ENCODE data around the gene MYO3A. TPM values are rescaled to one million over a fixed set of nuclear protein-coding genes. Genes with fewer than 3 reads are reported as not detected.

MYO3A gene
- total and polyA plus RNA-seq, 2 experiments from 2014 or later: 3.0 to 10.7 TPM

DNA sequence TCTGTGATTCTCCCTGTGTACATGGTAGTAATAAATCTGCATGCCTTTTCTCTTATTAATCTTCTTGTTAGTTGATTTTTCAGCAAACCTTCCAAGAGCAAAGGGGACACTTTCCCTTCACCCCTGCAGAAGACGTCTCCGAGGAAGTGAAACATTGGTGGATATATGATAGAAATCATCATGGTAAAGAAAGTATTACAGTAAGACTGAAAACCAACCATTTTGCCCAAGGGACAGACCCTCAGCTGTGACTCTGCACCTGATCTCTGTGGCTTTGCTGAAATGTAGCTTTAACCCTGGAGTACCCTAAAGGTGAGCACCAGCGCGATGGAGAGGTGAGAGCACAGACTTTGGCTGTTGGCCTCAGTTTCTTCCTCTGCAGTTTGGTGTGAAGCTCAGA is 32.8 kb upstream of the MYO3A start (continued):
- TF ChIP-seq, protein P1, sequence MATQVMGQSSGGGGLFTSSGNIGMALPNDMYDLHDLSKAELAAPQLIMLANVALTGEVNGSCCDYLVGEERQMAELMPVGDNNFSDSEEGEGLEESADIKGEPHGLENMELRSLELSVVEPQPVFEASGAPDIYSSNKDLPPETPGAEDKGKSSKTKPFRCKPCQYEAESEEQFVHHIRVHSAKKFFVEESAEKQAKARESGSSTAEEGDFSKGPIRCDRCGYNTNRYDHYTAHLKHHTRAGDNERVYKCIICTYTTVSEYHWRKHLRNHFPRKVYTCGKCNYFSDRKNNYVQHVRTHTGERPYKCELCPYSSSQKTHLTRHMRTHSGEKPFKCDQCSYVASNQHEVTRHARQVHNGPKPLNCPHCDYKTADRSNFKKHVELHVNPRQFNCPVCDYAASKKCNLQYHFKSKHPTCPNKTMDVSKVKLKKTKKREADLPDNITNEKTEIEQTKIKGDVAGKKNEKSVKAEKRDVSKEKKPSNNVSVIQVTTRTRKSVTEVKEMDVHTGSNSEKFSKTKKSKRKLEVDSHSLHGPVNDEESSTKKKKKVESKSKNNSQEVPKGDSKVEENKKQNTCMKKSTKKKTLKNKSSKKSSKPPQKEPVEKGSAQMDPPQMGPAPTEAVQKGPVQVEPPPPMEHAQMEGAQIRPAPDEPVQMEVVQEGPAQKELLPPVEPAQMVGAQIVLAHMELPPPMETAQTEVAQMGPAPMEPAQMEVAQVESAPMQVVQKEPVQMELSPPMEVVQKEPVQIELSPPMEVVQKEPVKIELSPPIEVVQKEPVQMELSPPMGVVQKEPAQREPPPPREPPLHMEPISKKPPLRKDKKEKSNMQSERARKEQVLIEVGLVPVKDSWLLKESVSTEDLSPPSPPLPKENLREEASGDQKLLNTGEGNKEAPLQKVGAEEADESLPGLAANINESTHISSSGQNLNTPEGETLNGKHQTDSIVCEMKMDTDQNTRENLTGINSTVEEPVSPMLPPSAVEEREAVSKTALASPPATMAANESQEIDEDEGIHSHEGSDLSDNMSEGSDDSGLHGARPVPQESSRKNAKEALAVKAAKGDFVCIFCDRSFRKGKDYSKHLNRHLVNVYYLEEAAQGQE (IDR thresholded peaks at IDR 0.05; ENCODE audit: unreplicated experiment): no peak
- TF ChIP-seq EZH2 (IDR thresholded peaks at IDR 0.05; ENCODE audit: low read depth, unreplicated experiment) (no peak), STAT1 (IDR thresholded peaks at IDR 0.05; ENCODE audit: unreplicated experiment) (no peak), ZNF331 (CRISPR knock-in tag; IDR thresholded peaks at IDR 0.05; ENCODE audit: low read depth) (no peak)

DNA sequence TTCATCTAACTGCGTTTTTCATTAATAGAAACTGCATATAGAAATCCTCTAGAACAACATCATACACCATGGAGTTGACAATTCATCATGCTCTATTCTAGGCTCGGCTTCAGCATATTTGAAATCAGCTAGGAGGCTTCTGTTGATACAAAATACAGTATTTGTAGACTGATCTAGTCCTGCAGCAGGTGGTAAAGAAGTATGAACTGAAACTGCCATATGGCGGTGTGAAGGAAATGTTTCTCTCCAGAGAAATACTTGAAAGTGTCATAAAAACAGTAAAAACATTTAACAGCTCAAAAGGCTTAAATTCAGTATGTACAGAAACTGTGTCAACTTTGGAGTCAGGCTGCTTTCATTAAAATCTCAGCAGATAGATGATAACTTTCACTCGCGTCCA is 32.0 kb upstream of the MYO3A start:
- ATAC-seq: no peak
- Histone ChIP-seq H3K9me2 (ENCODE audit: insufficient read depth) (0 out of 2 replicates have a peak, but pooled peaks cover 2% of the 10 kb centered on the region), H3K36me3 (ENCODE audit: insufficient read depth) (no peaks in the 10 kb centered on the region), H3F3A (replicated peaks; ENCODE audit: low read depth) (no peaks in the 10 kb centered on the region), H3K27me3 (ENCODE audit: insufficient read depth) (no peaks in the 10 kb centered on the region), H3K4me3 (no peak overlapping the region), H4K20me1 (replicated peaks; ENCODE audit: insufficient read depth) (no peaks in the 10 kb centered on the region), H2AFZ (no peak overlapping the region), H3K4me1 (ENCODE audit: insufficient read depth) (peaks cover 11% of the 10 kb centered on the region), H3K4me2 (no peak overlapping the region), H3K27ac (ENCODE audit: low read depth) (no peak overlapping the region), H3K79me2 (replicated peaks; ENCODE audit: insufficient read depth) (no peaks in the 10 kb centered on the region)
- H3K4me1 Mint-ChIP-seq: peaks cover 12% of the 10 kb centered on the region
- no peaks in the 10 kb centered on the region for H3K36me3 Mint-ChIP-seq (ENCODE audit: low read depth)
- no peaks in the 10 kb centered on the region for H3K27me3 Mint-ChIP-seq (ENCODE audit: insufficient read depth, low read depth, poor library complexity)
- H3K9me3 Mint-ChIP-seq: no peaks in the 10 kb centered on the region
- no peak overlapping the region for H3K4me3 Mint-ChIP-seq
- no peak overlapping the region for H3K27ac Mint-ChIP-seq
- TF ChIP-seq, protein P2, sequence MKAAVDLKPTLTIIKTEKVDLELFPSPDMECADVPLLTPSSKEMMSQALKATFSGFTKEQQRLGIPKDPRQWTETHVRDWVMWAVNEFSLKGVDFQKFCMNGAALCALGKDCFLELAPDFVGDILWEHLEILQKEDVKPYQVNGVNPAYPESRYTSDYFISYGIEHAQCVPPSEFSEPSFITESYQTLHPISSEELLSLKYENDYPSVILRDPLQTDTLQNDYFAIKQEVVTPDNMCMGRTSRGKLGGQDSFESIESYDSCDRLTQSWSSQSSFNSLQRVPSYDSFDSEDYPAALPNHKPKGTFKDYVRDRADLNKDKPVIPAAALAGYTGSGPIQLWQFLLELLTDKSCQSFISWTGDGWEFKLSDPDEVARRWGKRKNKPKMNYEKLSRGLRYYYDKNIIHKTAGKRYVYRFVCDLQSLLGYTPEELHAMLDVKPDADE (IDR thresholded peaks at IDR 0.05): no peak
- TF ChIP-seq ZNF114 (CRISPR knock-in tag; IDR thresholded peaks at IDR 0.05): no peak
- DNase-seq (ENCODE audit: low spot score): no peak

DNA sequence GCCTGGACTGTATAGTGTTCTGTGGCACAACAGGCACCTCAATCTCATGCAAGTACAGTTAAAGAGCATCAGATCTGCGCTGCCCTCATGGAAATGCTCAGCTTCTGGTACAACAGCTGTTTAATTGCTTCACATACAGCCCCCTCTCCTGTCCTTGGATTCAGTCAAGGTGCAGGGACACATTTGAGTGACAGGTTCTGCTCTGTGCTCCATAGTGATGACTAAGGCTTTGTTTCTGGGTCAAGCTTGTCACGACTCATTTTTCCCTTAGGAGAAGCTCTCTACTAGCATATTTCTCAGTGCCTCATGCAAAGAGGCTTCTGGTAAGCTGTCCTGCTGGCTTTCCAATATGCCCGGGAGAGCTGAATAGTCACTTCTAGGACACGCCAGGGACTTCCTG is 26.8 kb upstream of the MYO3A start:
- no peak overlapping the region for H2AFZ ChIP-seq
- no peaks in the 10 kb centered on the region for H3K79me2 ChIP-seq (replicated peaks; ENCODE audit: insufficient read depth)
- no peak overlapping the region for H3K4me3 ChIP-seq
- H3K27ac Mint-ChIP-seq: no peak overlapping the region
- peaks cover 19% of the 10 kb centered on the region for H3K9me3 Mint-ChIP-seq
- no peaks in the 10 kb centered on the region for H3K27me3 ChIP-seq (ENCODE audit: insufficient read depth)
- no peak overlapping the region for H3K4me2 ChIP-seq
- peaks cover 14% of the 10 kb centered on the region; the same call in 2 of the 3 replicates for H3K36me3 Mint-ChIP-seq (ENCODE audit: low read depth)
- H3K27me3 Mint-ChIP-seq (ENCODE audit: insufficient read depth, low read depth, poor library complexity): no peaks in the 10 kb centered on the region
- no peaks in the 10 kb centered on the region for H3F3A ChIP-seq (replicated peaks; ENCODE audit: low read depth)
- H4K20me1 ChIP-seq (replicated peaks; ENCODE audit: insufficient read depth): no peaks in the 10 kb centered on the region
- no peak overlapping the region for H3K27ac ChIP-seq (ENCODE audit: low read depth)
- peaks cover 7% of the 10 kb centered on the region for H3K4me1 ChIP-seq (ENCODE audit: insufficient read depth)
- H3K36me3 ChIP-seq (ENCODE audit: insufficient read depth): no peaks in the 10 kb centered on the region
- H3K9me2 ChIP-seq (ENCODE audit: insufficient read depth): peaks cover 11% of the 10 kb centered on the region
- DNase-seq (ENCODE audit: low spot score): no peak
- H3K4me3 Mint-ChIP-seq: no peak overlapping the region
- peaks cover 14% of the 10 kb centered on the region for H3K4me1 Mint-ChIP-seq
- no peak for ATAC-seq
- TF ChIP-seq, protein P2 (IDR thresholded peaks at IDR 0.05): no peak
- TF ChIP-seq JUNB (IDR thresholded peaks at IDR 0.05; ENCODE audit: unreplicated experiment): no peak
- TF ChIP-seq, protein P3, sequence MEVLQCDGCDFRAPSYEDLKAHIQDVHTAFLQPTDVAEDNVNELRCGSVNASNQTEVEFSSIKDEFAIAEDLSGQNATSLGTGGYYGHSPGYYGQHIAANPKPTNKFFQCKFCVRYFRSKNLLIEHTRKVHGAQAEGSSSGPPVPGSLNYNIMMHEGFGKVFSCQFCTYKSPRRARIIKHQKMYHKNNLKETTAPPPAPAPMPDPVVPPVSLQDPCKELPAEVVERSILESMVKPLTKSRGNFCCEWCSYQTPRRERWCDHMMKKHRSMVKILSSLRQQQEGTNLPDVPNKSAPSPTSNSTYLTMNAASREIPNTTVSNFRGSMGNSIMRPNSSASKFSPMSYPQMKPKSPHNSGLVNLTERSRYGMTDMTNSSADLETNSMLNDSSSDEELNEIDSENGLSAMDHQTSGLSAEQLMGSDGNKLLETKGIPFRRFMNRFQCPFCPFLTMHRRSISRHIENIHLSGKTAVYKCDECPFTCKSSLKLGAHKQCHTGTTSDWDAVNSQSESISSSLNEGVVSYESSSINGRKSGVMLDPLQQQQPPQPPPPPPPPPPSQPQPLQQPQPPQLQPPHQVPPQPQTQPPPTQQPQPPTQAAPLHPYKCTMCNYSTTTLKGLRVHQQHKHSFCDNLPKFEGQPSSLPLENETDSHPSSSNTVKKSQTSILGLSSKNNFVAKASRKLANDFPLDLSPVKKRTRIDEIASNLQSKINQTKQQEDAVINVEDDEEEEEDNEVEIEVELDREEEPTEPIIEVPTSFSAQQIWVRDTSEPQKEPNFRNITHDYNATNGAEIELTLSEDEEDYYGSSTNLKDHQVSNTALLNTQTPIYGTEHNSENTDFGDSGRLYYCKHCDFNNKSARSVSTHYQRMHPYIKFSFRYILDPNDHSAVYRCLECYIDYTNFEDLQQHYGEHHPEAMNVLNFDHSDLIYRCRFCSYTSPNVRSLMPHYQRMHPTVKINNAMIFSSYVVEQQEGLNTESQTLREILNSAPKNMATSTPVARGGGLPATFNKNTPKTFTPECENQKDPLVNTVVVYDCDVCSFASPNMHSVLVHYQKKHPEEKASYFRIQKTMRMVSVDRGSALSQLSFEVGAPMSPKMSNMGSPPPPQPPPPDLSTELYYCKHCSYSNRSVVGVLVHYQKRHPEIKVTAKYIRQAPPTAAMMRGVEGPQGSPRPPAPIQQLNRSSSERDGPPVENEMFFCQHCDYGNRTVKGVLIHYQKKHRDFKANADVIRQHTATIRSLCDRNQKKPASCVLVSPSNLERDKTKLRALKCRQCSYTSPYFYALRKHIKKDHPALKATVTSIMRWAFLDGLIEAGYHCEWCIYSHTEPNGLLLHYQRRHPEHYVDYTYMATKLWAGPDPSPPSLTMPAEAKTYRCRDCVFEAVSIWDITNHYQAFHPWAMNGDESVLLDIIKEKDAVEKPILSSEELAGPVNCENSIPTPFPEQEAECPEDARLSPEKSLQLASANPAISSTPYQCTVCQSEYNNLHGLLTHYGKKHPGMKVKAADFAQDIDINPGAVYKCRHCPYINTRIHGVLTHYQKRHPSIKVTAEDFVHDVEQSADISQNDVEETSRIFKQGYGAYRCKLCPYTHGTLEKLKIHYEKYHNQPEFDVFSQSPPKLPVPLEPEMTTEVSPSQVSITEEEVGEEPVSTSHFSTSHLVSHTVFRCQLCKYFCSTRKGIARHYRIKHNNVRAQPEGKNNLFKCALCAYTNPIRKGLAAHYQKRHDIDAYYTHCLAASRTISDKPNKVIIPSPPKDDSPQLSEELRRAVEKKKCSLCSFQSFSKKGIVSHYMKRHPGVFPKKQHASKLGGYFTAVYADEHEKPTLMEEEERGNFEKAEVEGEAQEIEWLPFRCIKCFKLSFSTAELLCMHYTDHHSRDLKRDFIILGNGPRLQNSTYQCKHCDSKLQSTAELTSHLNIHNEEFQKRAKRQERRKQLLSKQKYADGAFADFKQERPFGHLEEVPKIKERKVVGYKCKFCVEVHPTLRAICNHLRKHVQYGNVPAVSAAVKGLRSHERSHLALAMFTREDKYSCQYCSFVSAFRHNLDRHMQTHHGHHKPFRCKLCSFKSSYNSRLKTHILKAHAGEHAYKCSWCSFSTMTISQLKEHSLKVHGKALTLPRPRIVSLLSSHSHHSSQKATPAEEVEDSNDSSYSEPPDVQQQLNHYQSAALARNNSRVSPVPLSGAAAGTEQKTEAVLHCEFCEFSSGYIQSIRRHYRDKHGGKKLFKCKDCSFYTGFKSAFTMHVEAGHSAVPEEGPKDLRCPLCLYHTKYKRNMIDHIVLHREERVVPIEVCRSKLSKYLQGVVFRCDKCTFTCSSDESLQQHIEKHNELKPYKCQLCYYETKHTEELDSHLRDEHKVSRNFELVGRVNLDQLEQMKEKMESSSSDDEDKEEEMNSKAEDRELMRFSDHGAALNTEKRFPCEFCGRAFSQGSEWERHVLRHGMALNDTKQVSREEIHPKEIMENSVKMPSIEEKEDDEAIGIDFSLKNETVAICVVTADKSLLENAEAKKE (CRISPR knock-in tag; IDR thresholded peaks at IDR 0.05): no peak
